Stimulated activated CD8-positive, alpha-beta memory T cell treated with anti-CD3 and anti-CD28 coated beads, Interleukin-7, amount 100 ng/mL, for 48 hours (primary cell): Measurements from ENCODE around the gene CATSPER1.

Experiments used
- DNase-seq, 2 donors: peaks; one replicate each; pipeline ENCODE4 v3.0.0-alpha.2; 2020; ENCODE audit warnings: low read depth in 1 of 2; ENCODE audit errors: extremely low read depth in 1 of 2

CATSPER1 gene

DNA sequence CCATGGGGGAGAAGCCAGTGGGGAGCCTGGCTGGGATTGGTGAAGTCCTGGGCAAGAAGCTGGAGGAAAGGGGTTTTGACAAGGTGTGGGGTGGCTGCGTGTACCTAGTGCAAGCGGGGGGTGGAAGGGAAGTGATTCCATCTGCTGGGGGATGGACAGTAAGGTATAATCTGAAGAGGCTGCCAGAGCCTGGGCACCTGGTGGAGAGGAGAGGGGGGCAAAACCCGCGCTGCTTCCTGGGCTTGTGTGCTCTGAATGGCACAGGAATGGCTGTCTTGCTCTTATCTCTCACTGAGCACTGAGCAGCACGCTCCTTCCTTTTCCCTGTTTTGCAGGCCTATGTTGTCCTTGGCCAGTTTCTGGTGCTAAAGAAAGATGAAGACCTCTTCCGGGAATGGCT, 23.0 kb downstream of the CATSPER1 start:
- no peak for DNase-seq

GRCh38 chr11:66002648-66003225, 23.5 kb downstream of the CATSPER1 start:
- no peak for DNase-seq

DNA sequence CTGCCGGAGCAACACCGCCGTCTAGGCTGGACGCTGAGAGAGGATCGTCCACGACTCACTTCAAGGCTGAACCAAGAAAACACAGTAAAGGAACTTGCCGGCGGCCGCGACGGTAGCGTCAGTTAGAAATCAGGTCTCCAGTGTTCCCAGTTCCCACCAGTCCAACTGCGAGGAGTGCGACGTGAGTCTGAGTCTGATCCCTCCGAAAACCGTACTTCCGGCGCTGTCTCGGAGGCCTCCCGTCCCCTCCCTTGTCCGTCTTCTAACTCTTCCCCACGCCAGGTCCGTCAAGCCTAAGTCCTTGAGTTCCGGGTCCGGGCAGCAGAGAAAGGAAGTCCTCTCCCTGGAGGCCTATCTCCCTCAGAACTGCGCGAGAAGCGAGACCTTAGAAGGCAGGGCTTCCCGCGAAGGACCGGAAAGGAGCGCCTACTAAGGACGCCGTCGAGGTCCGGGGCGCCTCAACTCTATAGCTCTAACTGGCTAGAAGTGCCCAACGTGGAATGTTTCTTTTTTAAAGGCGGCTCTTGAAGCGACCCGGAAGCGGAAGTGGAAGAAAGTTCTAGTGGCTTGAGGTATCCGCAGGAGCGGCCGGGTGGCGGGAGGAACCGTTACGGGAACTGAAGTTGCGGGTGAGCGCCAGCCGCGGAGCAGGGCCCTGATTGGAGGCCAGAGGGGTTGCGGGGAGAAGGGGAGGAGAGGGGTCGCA, 24.2 kb downstream of the CATSPER1 start, which contains the start of the genes BANF1 and EIF1AD:
BANF1 (plus strand) TSS at position 562 of the 706 bp plus-strand sequence. CDS start 748 bp downstream, outside the sequence.
EIF1AD (minus strand) TSS at position 216 of the 706 bp plus-strand sequence. CDS start 1,768 bp downstream, outside the sequence.
- peak; percentile 86 to 90 for DNase-seq

GRCh38 chr11:65997286-65997685, 29.0 kb downstream of the CATSPER1 start:
- DNase-seq, result no peak

GRCh38 chr11:65992056-65992455, 34.2 kb downstream of the CATSPER1 start:
- DNase-seq, result no peak

GRCh38 chr11:65988791-65989592, 37.3 kb downstream of the CATSPER1 start:
- DNase-seq, result peak; percentile 69 to 81

GRCh38 chr11:65987336-65987735, 38.9 kb downstream of the CATSPER1 start:
- no peak for DNase-seq

- DNase-seq, result no peak
Measured at GRCh38 chr11:65983589-65983987, 42.7 kb downstream of the CATSPER1 start.

DNA sequence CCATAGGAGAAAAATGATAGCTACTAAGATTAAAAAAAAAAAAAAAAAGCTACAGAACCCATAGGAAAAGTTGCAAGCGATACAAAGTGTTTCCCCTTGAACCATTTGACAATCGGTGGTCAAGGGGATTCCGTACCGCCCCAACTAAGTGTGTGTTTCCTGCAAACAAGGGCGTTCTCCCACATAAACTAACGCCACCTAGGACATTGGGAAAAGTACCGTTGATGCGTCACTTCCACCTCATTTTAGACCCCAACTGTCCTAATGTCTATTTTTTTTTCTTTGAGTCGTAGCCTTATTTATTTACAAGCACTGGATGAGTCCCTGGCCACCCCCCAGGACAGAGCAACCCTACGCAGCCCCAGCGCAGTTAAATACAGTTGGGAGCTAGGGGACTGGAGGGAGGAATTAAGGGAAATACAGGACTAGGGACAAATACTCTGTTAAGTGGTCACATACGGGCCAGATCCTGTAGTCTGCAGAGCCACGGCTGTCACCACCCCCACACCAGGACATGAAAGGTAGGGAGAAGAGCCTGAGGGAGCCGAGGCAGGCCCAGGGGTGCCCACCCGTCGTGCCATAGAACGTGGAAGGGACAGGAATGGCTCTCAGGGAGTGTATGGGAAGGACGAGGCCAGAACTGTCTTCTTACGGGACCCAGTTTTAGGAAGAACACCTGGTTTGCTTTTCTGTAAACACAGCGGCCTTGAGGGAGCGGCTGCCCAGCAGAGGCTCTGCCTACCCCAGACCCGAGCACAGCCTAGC, 43.3 kb downstream of the CATSPER1 start:
- DNase-seq, result no peak

DNA sequence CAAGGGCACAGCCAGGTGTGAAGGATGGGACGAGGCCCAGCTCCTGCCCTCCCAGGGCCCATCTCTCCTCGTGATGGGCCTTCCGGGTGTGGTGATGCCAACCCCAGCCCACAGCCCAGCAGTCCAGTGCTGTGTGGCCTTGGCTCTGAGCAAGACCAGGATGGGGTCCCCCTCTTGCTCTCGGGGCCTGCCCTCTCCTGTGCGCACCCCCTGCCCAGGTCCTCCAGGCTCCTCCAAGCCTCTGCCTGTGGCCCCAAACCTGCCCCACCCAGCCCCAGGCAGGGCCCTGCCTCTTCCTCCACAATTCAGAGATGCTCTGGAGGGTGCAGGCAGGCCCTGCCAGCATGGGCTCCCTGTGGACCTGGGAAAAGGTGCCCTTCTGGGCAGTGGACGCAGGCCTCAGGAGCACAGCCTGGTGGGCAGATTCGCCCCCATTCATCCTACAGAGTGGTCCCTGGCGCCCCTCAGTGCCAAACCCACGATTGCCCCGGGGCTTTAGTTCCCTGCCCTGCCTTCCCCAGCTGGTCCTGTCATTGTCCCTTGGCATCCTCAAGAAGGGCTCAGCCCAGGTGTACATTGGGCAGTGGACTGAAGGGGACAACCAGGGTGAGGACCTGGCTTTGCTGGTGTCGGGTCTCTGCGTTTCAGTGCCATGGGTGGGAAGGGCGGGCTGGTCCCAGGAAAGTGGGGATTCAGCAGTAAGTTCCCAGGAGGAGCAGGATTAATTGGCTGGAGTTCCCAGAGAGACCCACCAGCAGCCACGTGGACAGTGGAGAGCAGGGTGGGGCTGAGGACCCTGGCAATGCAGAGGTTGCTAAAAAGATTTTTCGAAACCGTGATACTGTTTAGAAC, 44.1 kb downstream of the CATSPER1 start:
- no peak for DNase-seq

GRCh38 chr11:65981101-65981740, 45.1 kb downstream of the CATSPER1 start:
- DNase-seq, result no peak

DNA sequence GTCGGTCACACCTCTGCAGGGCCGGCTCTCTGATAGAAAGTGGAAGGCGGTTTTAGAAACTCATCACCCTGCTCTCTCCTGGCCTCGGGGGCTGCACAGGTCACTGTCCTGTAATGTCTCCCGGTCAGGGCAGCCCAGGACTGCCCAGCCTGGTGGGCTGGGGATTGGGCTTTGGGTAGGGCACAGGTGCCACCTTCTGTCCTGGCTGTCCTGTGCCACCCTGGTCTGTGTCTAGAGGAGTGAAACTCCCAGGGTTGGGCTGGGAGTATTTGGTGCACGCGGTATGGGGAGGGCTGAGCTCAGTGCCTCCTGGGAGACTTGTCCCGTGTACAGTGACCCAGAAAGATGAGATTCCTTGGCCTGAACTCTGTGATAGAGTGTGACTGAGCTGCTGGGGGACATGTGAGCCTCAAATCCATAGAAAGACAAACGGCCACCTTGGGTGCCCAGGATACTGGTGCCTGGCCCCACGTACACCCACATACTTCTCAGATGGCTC, 47.0 kb downstream of the CATSPER1 start:
- DNase-seq, result no peak

DNA sequence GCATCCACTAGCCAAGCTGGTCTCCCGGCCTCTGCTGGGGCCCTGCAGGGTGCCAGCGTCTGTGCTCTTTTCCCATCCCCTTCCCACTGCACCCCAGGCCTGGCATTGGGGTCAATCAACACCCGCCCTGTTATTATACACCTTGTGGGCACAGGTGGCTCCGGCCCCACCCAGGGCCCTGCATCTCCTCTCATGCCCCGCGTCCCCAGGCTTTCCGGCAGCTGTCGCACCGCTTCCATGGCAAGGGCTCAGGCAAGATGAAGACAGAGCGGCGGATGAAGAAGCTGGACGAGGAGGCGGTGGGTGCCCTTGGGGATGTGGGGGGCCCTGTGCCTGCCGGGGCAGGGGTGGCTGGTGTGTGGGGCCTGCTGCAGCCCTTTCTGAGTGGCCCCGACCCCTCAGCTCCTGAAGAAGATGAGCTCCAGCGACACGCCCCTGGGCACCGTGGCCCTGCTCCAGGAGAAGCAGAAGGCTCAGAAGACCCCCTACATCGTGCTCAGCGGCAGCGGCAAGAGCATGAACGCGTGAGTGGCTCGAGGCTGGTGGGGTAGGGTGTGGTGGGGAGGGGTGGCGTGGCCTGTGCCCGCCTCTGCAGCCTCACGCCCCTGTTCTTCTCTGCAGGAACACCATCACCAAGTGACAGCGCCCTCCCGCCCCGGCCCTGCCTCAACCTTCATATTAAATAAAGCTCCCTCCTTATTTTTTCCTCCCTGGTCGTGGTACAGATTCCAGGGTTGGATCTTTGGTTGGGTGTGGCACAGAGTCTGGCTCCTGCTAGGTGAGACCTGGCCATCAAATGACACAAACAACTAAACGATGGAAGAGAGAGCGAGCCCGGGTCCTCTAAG, 47.7 kb downstream of the CATSPER1 start:
- DNase-seq, result no peak

GRCh38 chr11:65977621-65978390, 48.5 kb downstream of the CATSPER1 start:
- DNase-seq, result no peak

GRCh38 chr11:65976216-65977176, 49.8 kb downstream of the CATSPER1 start:
- no peak for DNase-seq

GRCh38 chr11:65975771-65976170, 50.5 kb downstream of the CATSPER1 start:
- no peak for DNase-seq
